GM23248 (cell line): ENCODE measurements around the gene VPS41. TPM values are rescaled to one million over a fixed set of nuclear protein-coding genes. Genes with fewer than 3 reads are reported as not detected.

Experiments used
- DNase-seq: peaks from one replicate; pipeline ENCODE4 v3.0.0-alpha.2; 2015
- H2AFZ ChIP-seq: fragments of 200-600 bp; sonication (generic); 2 replicates; pipeline ENCODE4 v1.6.1; 2016; ENCODE audit warnings: antibody characterized with exemption
- H3F3A ChIP-seq: fragments of 200-600 bp; sonication (generic); 2 replicates; pipeline ENCODE4 v1.6.1; 2016; ENCODE audit warnings: mild to moderate bottlenecking, antibody characterized with exemption, mixed run types; ENCODE audit not compliant: insufficient read depth
- H3K27ac ChIP-seq: fragments of 200-600 bp; sonication (generic); 2 replicates; pipeline ENCODE4 v1.5.1; 2016; ENCODE audit warnings: mild to moderate bottlenecking
- H3K27me3 ChIP-seq: fragments of 200-600 bp; sonication (generic); replicated peaks from 2 replicates; pipeline ENCODE4 v1.6.1; 2016; ENCODE audit warnings: mild to moderate bottlenecking; ENCODE audit not compliant: insufficient read depth
- H3K36me3 ChIP-seq: fragments of 200-600 bp; sonication (generic); 2 replicates; pipeline ENCODE4 v1.6.1; 2016; ENCODE audit warnings: low read depth, mild to moderate bottlenecking
- H3K4me1 ChIP-seq: fragments of 200-600 bp; sonication (generic); 2 replicates; pipeline ENCODE4 v1.6.1; 2016; ENCODE audit warnings: mild to moderate bottlenecking; ENCODE audit not compliant: insufficient read depth
- H3K4me2 ChIP-seq: fragments of 200-600 bp; sonication (generic); one replicate; pipeline ENCODE4 v1.6.1; 2016; ENCODE audit warnings: mild to moderate bottlenecking; ENCODE audit not compliant: unreplicated experiment
- H3K4me3 ChIP-seq: fragments of 200-600 bp; sonication (generic); 2 replicates; pipeline ENCODE4 v1.5.1; 2016; ENCODE audit warnings: mild to moderate bottlenecking
- H3K79me2 ChIP-seq: fragments of 200-600 bp; sonication (generic); 2 replicates; pipeline ENCODE4 v1.6.1; 2016; ENCODE audit warnings: mild to moderate bottlenecking; ENCODE audit not compliant: insufficient read depth
- H3K9ac ChIP-seq: fragments of 200-600 bp; sonication (generic); 2 replicates; pipeline ENCODE4 v1.6.1; 2016; ENCODE audit warnings: mild to moderate bottlenecking
- H3K9me2 ChIP-seq: fragments of 200-600 bp; sonication (generic); 2 replicates; pipeline ENCODE4 v1.6.1; 2016; ENCODE audit warnings: mixed run types, mild to moderate bottlenecking, moderate library complexity; ENCODE audit not compliant: insufficient read depth
- H3K9me3 ChIP-seq: fragments of 200-600 bp; sonication (generic); one replicate; pipeline ENCODE4 v1.6.1; 2017; ENCODE audit warnings: low read depth
- H4K20me1 ChIP-seq: fragments of 200-600 bp; sonication (generic); 2 replicates; pipeline ENCODE4 v1.6.0; 2016; ENCODE audit not compliant: insufficient read depth
- EZH2 ChIP-seq: fragments of 200-600 bp; sonication (generic); IDR thresholded peaks from 2 replicates; pipeline ENCODE4 v1.6.1; 2018; ENCODE audit warnings: antibody characterized with exemption, mild to moderate bottlenecking; ENCODE audit not compliant: insufficient read depth, poor library complexity, severe bottlenecking
- EZH2phosphoT487 ChIP-seq: fragments of 200-600 bp; sonication (generic); IDR thresholded peaks from 2 replicates; pipeline ENCODE4 v1.6.1; 2018; ENCODE audit warnings: antibody characterized with exemption, moderate library complexity, mild to moderate bottlenecking, low read depth; ENCODE audit not compliant: insufficient read depth
- WGBS, 2 experiments: methylation state at CpG; one replicate each; pipeline ENCODE4 v1.1.6; 2015 to 2017; ENCODE audit warnings: low lambda C conversion rate in 2 of 2, low coverage in 1 of 2; ENCODE audit errors: missing lambda C conversion rate in 2 of 2; 5-methylcytosine and 5-hydroxymethylcytosine counted together
- in situ Hi-C: fragments of 300-500 bp; cut with MboI; formaldehyde crosslinking; loops from 2 replicates; pipeline ENCODE4 v1.15.0; 2020
- polyA plus RNA-seq: library from polyadenylated mRNA; unstranded; fragments of >200 nt; fragmentation: Nextera tagmentation; extraction: Ambion mirVana; gene quantifications from 2 replicates; pipeline ENCODE4 v1.2.1, GENCODE V29; 2016
- total RNA-seq: library from RNA; depleted of rRNA; stranded (reverse); fragments of >200 nt; shearing (Covaris generic); gene quantifications from 2 replicates; pipeline ENCODE4 v1.2.3, GENCODE V29; 2014

The VPS41 gene
- total and polyA plus RNA-seq, 2 experiments from 2014 or later, result 30.9 to 36.4 TPM

GRCh38 chr7:38829488-38830165 lies 79.4 kb downstream of the VPS41 start:
- H3K4me1 ChIP-seq, result peaks cover 25% of the 10 kb centered on the region
- no peaks in the 10 kb centered on the region for H3K9me3 ChIP-seq
- no peaks in the 10 kb centered on the region; the same call in 1 of the 2 replicates for H3F3A ChIP-seq
- no peaks in the 10 kb centered on the region for H3K9me2 ChIP-seq
- DNase-seq, result no peak
- no peaks in the 10 kb centered on the region for H3K79me2 ChIP-seq
- H4K20me1 ChIP-seq, result no peaks in the 10 kb centered on the region
- no peak overlapping the region for H3K9ac ChIP-seq
- TF ChIP-seq EZH2phosphoT487, result no peak
- TF ChIP-seq EZH2, result no peak
- no peaks in the 10 kb centered on the region for H3K27me3 ChIP-seq
- in situ Hi-C loops, result no loop called here
- H2AFZ ChIP-seq, result no peak overlapping the region
- H3K4me3 ChIP-seq, result no peak overlapping the region
- 83 to 86% methylated on average over 5 of the region's 5 CpGs for WGBS, 2 experiments
- H3K36me3 ChIP-seq, result no peaks in the 10 kb centered on the region
- H3K4me2 ChIP-seq, result no peak overlapping the region
- no peak overlapping the region for H3K27ac ChIP-seq

DNA sequence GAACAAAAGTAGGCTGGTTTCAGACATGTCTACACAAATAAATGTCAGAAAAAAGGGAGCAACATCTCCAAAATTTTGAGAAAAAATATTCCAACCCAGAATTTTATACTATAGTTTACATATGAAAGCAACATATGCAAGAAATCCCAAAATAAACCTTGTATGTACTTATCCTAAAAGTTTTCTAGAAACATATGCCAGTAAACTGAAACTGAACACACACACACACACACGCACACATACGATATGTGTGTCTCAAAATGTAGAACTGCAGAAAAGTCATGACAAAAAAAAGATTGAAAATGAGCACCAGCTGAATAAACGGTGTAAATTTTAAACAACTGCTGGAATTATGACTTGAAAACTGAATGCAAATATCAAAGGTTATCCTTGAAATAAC lies 81.0 kb downstream of the VPS41 start:
- Histone ChIP-seq H3K9me3 (no peaks in the 10 kb centered on the region), H3K27ac (no peak overlapping the region), H3K27me3 (no peaks in the 10 kb centered on the region), H3K36me3 (no peaks in the 10 kb centered on the region), H2AFZ (no peak overlapping the region), H3K4me3 (no peak overlapping the region), H3K9ac (no peak overlapping the region), H3K79me2 (no peaks in the 10 kb centered on the region), H3K9me2 (no peaks in the 10 kb centered on the region), H3F3A (no peaks in the 10 kb centered on the region; the same call in 1 of the 2 replicates), H3K4me1 (peaks cover 25% of the 10 kb centered on the region), H3K4me2 (no peak overlapping the region), H4K20me1 (no peaks in the 10 kb centered on the region)
- TF ChIP-seq EZH2phosphoT487 (no peak), EZH2 (no peak)
- 95 to 99% methylated on average over 3 of the region's 3 CpGs for WGBS, 2 experiments
- DNase-seq, result no peak
- in situ Hi-C loops, result no loop called here

DNA sequence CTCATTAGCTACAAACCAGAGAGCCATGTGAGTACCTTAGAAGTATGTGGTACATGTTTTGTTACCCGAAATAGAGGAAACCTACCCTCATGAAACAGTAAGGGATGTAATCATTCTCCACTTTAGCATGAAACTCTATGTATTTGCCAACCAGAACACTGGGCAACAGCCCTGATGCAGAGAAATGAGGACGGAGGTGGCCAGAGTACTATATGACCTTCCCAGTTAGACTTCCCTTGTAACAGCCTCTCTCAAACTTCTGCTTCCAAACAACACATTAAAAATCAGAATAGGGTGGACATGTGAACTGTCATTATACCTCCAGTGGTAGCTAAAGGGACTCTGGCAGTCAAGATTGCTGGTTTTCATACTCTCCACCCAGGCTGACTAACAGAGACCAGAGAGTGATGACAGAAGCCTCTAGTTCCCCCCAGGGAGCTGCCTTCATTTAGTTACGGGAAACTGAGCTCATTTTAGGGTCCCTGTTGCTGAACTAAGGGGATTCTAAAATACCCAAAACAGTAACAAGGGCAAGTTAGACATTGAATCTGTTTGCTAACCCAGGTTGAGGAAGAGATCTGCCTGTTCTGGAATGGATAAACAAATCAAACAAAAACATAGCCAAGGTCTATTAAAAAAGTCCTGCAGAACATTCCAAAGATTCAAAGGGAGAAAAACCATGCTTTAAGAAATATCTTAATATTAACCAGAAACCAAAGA lies 83.1 kb downstream of the VPS41 start:
- TF ChIP-seq EZH2phosphoT487, result no peak
- no peak for TF ChIP-seq EZH2
- peak overlapping the region; percentile 32 for H3K9ac ChIP-seq
- no peaks in the 10 kb centered on the region for H3K27me3 ChIP-seq
- WGBS, 2 experiments, result 29 to 42% methylated on average over 3 of the region's 3 CpGs
- H4K20me1 ChIP-seq, result no peaks in the 10 kb centered on the region
- no peaks in the 10 kb centered on the region for H3K9me3 ChIP-seq
- H3K4me2 ChIP-seq, result peak overlapping the region; percentile 28
- peaks cover 15% of the 10 kb centered on the region for H3K4me1 ChIP-seq
- no peak overlapping the region for H3K4me3 ChIP-seq
- H3F3A ChIP-seq, result no peaks in the 10 kb centered on the region
- no peaks in the 10 kb centered on the region for H3K36me3 ChIP-seq
- no peaks in the 10 kb centered on the region for H3K9me2 ChIP-seq
- peak overlapping the region; percentile 18; the same call in 1 of the 2 replicates for H3K27ac ChIP-seq
- no peaks in the 10 kb centered on the region for H3K79me2 ChIP-seq
- DNase-seq, result peak; percentile 46
- H2AFZ ChIP-seq, result peak overlapping the region; percentile 34
- in situ Hi-C loops, result no loop called here

DNA sequence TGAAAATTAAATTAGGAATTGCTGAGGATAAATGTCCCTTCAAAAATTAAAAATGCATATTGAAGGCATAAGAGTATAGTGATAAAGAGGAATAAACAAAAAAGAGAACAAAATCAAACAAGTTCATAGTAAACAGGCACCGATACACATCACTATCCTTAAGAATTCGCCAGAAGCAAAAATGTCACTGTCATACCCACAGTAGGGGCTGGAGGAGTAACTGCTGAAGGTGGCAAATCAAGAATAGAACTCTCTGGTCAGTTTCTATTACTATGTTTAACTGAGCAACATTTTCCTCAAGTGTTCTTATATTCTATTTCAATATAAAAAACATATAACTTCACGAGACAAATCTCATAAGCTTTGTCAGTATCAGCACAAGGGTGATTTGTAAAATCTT lies 84.0 kb downstream of the VPS41 start:
- H2AFZ ChIP-seq, result no peak overlapping the region
- DNase-seq, result no peak
- TF ChIP-seq EZH2 (no peak), EZH2phosphoT487 (no peak)
- no peaks in the 10 kb centered on the region for H3K79me2 ChIP-seq
- peaks cover 13% of the 10 kb centered on the region for H3K4me1 ChIP-seq
- no peak overlapping the region for H3K4me3 ChIP-seq
- H3K4me2 ChIP-seq, result no peak overlapping the region
- no peaks in the 10 kb centered on the region for H3F3A ChIP-seq
- H3K9ac ChIP-seq, result no peak overlapping the region
- no peaks in the 10 kb centered on the region for H3K9me3 ChIP-seq
- WGBS, 2 experiments, result 80 to 81% methylated on average over 3 of the region's 3 CpGs
- no peaks in the 10 kb centered on the region for H4K20me1 ChIP-seq
- in situ Hi-C loops, result no loop called here
- H3K36me3 ChIP-seq, result no peaks in the 10 kb centered on the region
- H3K27me3 ChIP-seq, result no peaks in the 10 kb centered on the region
- H3K9me2 ChIP-seq, result no peaks in the 10 kb centered on the region
- no peak overlapping the region for H3K27ac ChIP-seq
